NCI-H2196 (cell line): ENCODE data around the gene TBX5.

Experiments used
- DNase-seq: peaks from one replicate; lab custom pipeline; 2025; ENCODE audit not compliant: unreplicated experiment; lab: John Stamatoyannopoulos, UW

The TBX5 gene

GRCh38 chr12:114321524-114321923 lies 84.4 kb downstream of the TBX5 start:
- no peak for DNase-seq

- DNase-seq: no peak
Measured at GRCh38 chr12:114320968-114321367, 85.0 kb downstream of the TBX5 start.

- DNase-seq: no peak
Measured at GRCh38 chr12:114320101-114320500, 85.8 kb downstream of the TBX5 start.

- no peak for DNase-seq
Measured at GRCh38 chr12:114319422-114319821, 86.5 kb downstream of the TBX5 start.

GRCh38 chr12:114318984-114319383 lies 87.0 kb downstream of the TBX5 start:
- no peak for DNase-seq

GRCh38 chr12:114316076-114316475 lies 89.9 kb downstream of the TBX5 start:
- DNase-seq: no peak

- DNase-seq: no peak
Measured at GRCh38 chr12:114314974-114315720, 90.8 kb downstream of the TBX5 start.

- DNase-seq: no peak
Measured at GRCh38 chr12:114314403-114314802, 91.5 kb downstream of the TBX5 start.

- DNase-seq: no peak
Measured at GRCh38 chr12:114313910-114314309, 92.0 kb downstream of the TBX5 start.

- DNase-seq: no peak
Measured at GRCh38 chr12:114311974-114312373, 94.0 kb downstream of the TBX5 start.

GRCh38 chr12:114306646-114307045 lies 99.3 kb downstream of the TBX5 start:
- DNase-seq: no peak

- DNase-seq: no peak
Measured at GRCh38 chr12:114305446-114305845, 100.5 kb downstream of the TBX5 start.
